Hematopoietic multipotent progenitor cell treated with erythropoietin and hydrocortisone succinate and interleukin-3 and kit ligand, for 8 days (in vitro differentiated cells): ENCODE data around the gene KRT13.
A peak's percentile ranks its signal among the peaks of the same experiment; 100 is the strongest.

Experiments used
- DNase-seq: peaks from one replicate; pipeline ENCODE4 v3.0.0-alpha.2; 2015

The KRT13 gene

GRCh38 chr17:41536741-41537613 lies 31.6 kb upstream of the KRT13 start:
- no peak for DNase-seq

GRCh38 chr17:41535764-41536481 lies 30.5 kb upstream of the KRT13 start:
- DNase-seq = no peak

GRCh38 chr17:41534899-41535546 lies 29.6 kb upstream of the KRT13 start:
- DNase-seq = no peak

GRCh38 chr17:41533613-41534012 lies 28.2 kb upstream of the KRT13 start:
- no peak for DNase-seq

- DNase-seq = no peak
These were observed 27.6 kb upstream of the KRT13 start for GRCh38 chr17:41532947-41533570.

- no peak for DNase-seq
These were observed 26.6 kb upstream of the KRT13 start for GRCh38 chr17:41531993-41532392.

GRCh38 chr17:41530062-41531048 lies 24.9 kb upstream of the KRT13 start:
- DNase-seq = peak; percentile 74

GRCh38 chr17:41529491-41529915 lies 24.1 kb upstream of the KRT13 start:
- peak; percentile 4 for DNase-seq

GRCh38 chr17:41528959-41529353 lies 23.5 kb upstream of the KRT13 start:
- DNase-seq = no peak

- no peak for DNase-seq
These were observed 21.9 kb upstream of the KRT13 start for GRCh38 chr17:41527063-41528023.

GRCh38 chr17:41524261-41524660 lies 18.8 kb upstream of the KRT13 start:
- DNase-seq = no peak

GRCh38 chr17:41523787-41524186 lies 18.4 kb upstream of the KRT13 start:
- DNase-seq = peak; percentile 32

GRCh38 chr17:41523225-41523593 lies 17.8 kb upstream of the KRT13 start:
- no peak for DNase-seq

GRCh38 chr17:41522301-41523224 lies 17.2 kb upstream of the KRT13 start:
- DNase-seq = no peak

GRCh38 chr17:41521574-41522261 lies 16.3 kb upstream of the KRT13 start:
- DNase-seq = peak; percentile 12

- DNase-seq = peak; percentile 72
These were observed 15.6 kb upstream of the KRT13 start for GRCh38 chr17:41520821-41521521.

GRCh38 chr17:41519501-41520224 lies 14.3 kb upstream of the KRT13 start:
- DNase-seq = peak; percentile 34
